ENCODE data around the gene ASTN2. TPM values are rescaled to one million over a fixed set of nuclear protein-coding genes. Genes with fewer than 3 reads are reported as not detected.

The ASTN2 gene
- total and polyA plus RNA-seq, 9 of the 15 experiments (the other 6 are each of a cell fraction or from before 2014, with no cell fraction given) = 0.56 to 3.5 (median 1.9) TPM

DNA sequence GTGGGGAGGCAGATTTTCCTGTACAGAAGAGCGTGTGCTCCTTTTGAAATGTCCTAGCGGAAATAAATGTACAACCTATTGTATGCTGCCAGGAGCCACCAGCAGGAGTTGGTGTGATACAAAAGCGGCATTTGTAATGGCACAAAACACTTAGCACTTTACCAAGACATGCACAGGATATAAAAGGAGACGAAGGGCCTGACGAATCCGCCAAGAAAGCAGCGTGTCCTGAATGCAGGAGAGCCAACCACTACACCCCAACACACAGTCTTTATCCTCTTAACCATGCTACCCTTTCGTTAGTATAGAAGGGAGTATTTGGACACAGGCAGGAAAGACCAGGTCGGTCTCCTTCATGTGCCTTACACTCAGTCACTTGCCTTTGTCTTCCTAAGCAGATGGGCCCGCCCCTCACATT, 509.7 kb downstream of the ASTN2 start (continued):
- TF ChIP-seq, protein P1, sequence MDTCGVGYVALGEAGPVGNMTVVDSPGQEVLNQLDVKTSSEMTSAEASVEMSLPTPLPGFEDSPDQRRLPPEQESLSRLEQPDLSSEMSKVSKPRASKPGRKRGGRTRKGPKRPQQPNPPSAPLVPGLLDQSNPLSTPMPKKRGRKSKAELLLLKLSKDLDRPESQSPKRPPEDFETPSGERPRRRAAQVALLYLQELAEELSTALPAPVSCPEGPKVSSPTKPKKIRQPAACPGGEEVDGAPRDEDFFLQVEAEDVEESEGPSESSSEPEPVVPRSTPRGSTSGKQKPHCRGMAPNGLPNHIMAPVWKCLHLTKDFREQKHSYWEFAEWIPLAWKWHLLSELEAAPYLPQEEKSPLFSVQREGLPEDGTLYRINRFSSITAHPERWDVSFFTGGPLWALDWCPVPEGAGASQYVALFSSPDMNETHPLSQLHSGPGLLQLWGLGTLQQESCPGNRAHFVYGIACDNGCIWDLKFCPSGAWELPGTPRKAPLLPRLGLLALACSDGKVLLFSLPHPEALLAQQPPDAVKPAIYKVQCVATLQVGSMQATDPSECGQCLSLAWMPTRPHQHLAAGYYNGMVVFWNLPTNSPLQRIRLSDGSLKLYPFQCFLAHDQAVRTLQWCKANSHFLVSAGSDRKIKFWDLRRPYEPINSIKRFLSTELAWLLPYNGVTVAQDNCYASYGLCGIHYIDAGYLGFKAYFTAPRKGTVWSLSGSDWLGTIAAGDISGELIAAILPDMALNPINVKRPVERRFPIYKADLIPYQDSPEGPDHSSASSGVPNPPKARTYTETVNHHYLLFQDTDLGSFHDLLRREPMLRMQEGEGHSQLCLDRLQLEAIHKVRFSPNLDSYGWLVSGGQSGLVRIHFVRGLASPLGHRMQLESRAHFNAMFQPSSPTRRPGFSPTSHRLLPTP (IDR thresholded peaks at IDR 0.05; ENCODE audit: borderline replicate concordance, extremely low read depth, insufficient read length) = no peak
- no peak for TF ChIP-seq RBM17 (IDR thresholded peaks at IDR 0.05; ENCODE audit: borderline replicate concordance, low read depth, low read length)
- no peak for TF ChIP-seq PRMT5 (CRISPR knock-in tag; IDR thresholded peaks at IDR 0.05)

DNA sequence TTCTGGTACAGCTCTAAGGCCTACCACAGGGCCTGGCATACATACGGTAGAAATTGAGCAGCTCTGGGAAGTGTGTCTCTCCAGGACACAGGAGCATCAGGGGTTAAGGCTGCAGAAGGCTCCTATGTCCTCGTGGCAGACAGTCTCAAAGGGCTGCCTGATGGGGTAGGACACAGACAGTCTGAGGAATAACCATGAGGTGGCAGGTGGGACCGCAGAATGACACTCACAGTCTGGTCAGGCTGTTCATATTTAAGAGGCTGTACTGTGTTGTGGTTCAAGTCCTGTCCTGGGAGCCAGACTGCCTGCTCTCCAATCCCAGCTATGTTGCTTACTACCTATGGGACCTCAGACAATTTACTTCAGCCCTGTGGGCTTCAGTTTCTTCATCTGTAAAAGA, 510.7 kb downstream of the ASTN2 start:
- Histone ChIP-seq H3K4me1 (replicated peaks in 1 of 2; ENCODE audit: control insufficient read depth in 2 of 2, insufficient read depth in 2 of 2, low read length in 2 of 2) (no peaks in the 10 kb centered on the region), H3K4me2 (ENCODE audit: insufficient read depth, low read length) (no peak overlapping the region), H3K27me3 (ENCODE audit: control insufficient read depth in 2 of 2, insufficient read depth in 2 of 2, low read length in 2 of 2) (no peaks in the 10 kb centered on the region), H3K36me3 (ENCODE audit: control insufficient read depth, insufficient read depth, low read length) (no peaks in the 10 kb centered on the region), H3K79me2 (ENCODE audit: control insufficient read depth, insufficient read depth, low read length) (no peaks in the 10 kb centered on the region), H3K9me1 (ENCODE audit: control insufficient read depth, insufficient read depth, low read length) (no peaks in the 10 kb centered on the region), H4K20me1 (replicated peaks; ENCODE audit: control insufficient read depth, insufficient read depth, low read length) (no peaks in the 10 kb centered on the region), H2AFZ (ENCODE audit: low read depth, low read length) (no peak overlapping the region), H3K9me3 (replicated peaks; ENCODE audit: control insufficient read depth, insufficient read depth, low read depth, low read length) (no peaks in the 10 kb centered on the region), H3K9ac (ENCODE audit: insufficient read depth in 1 of 2, low read depth in 2 of 2, low read length in 2 of 2) (no peak overlapping the region), H3K27ac (ENCODE audit: extremely low read depth, low read depth, low read length) (no peak overlapping the region), H3K4me3 (no peak overlapping the region)
- no TSS peak for BruUV-seq (replicated peaks)
- TF ChIP-seq GABPA (tag; conservative IDR thresholded peaks at IDR 0.05; ENCODE audit: low read depth) (no peak), THRAP3 (IDR thresholded peaks at IDR 0.05; ENCODE audit: borderline replicate concordance) (no peak), PYGO2 (tag; IDR thresholded peaks at IDR 0.05) (no peak), POLR2AphosphoS2 (IDR thresholded peaks at IDR 0.05; ENCODE audit: low read length) (no peak), DDX20 (tag; IDR thresholded peaks at IDR 0.05; ENCODE audit: low read depth) (no peak), ZNF431 (CRISPR knock-in tag; IDR thresholded peaks at IDR 0.05) (no peak), RAD21 (CRISPR knock-in tag; conservative IDR thresholded peaks at IDR 0.05 in 1 of 2, IDR thresholded peaks at IDR 0.05 in 1 of 2) (no peak), RHOXF2B (CRISPR knock-in tag; conservative IDR thresholded peaks at IDR 0.05) (no peak), MAZ (CRISPR knock-in tag; conservative IDR thresholded peaks at IDR 0.05 in 1 of 2, IDR thresholded peaks at IDR 0.05 in 1 of 2) (no peak), NUFIP1 (IDR thresholded peaks at IDR 0.05; ENCODE audit: partially characterized antibody) (no peak), LEF1 (IDR thresholded peaks at IDR 0.05) (no peak), ZNF24 (IDR thresholded peaks at IDR 0.05) (no peak), CHD1 (IDR thresholded peaks at IDR 0.05; ENCODE audit: low read length) (no peak), ZNF354B (CRISPR knock-in tag; IDR thresholded peaks at IDR 0.05) (no peak)
- TF ChIP-seq, protein P2, sequence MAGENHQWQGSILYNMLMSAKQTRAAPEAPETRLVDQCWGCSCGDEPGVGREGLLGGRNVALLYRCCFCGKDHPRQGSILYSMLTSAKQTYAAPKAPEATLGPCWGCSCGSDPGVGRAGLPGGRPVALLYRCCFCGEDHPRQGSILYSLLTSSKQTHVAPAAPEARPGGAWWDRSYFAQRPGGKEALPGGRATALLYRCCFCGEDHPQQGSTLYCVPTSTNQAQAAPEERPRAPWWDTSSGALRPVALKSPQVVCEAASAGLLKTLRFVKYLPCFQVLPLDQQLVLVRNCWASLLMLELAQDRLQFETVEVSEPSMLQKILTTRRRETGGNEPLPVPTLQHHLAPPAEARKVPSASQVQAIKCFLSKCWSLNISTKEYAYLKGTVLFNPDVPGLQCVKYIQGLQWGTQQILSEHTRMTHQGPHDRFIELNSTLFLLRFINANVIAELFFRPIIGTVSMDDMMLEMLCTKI (IDR thresholded peaks at IDR 0.05; ENCODE audit: partially characterized antibody) = no peak
- 0% methylated on average over 3 of the region's 3 CpGs for WGBS (ENCODE audit: insufficient coverage, low coverage, missing lambda C conversion rate)
- in situ Hi-C loops (cut with MboI) = no loop called here
- ChIA-PET POLR2A (no interaction called here), CTCF (ENCODE audit: low intra/inter-chr PET ratio) (no interaction called here)
- ATAC-seq = no peak
- intact Hi-C loops (cut with micrococcal nuclease) = no loop called here
- no peak for FAIRE-seq
- no peak for DNase-seq (ENCODE audit: extremely low read depth in 1 of 4, low spot score in 3 of 4)

All from K562 (cell line).